ENCODE measurements around the gene NAV2.

GRCh38 chr11:20122131-20122530 lies 409.5 kb downstream of the NAV2 start:
- no peak for TF ChIP-seq CTCF (IDR thresholded peaks at IDR 0.05 in 8 of 11, conservative IDR thresholded peaks at IDR 0.05 in 3 of 11)
- no peak for TF ChIP-seq POLR2A (IDR thresholded peaks at IDR 0.05)
- no peak for TF ChIP-seq POLR2AphosphoS5 (IDR thresholded peaks at IDR 0.05)
